K562 (cell line): ENCODE results near the gene CDS2. TPM values are rescaled to one million over a fixed set of nuclear protein-coding genes. Genes with fewer than 3 reads are reported as not detected.

Experiments
- ATAC-seq: fragments of 200-7000 bp; cut with Tn5 transposase; 3 replicates; pipeline ENCODE4 v1.9.1; 2020; ENCODE audit warnings: moderate library complexity
- BruUV-seq: library from RNA; stranded (reverse); fragments of 400-500 nt; replicated peaks from 2 replicates; lab custom pipeline; 2021; lab: Mats Ljungman, UMichigan
- CTCF ChIA-PET: fragments of 300-600 bp; formaldehyde crosslinking; extraction: SDS; loops from one replicate; lab custom pipeline; 2021; ENCODE audit warnings: low intra/inter-chr PET ratio; lab: Yijun Ruan, JAX
- POLR2A ChIA-PET: fragments of 300-600, 350-650 bp; sonication (Branson Sonifier 250); formaldehyde crosslinking; extraction: SDS; loops from one replicate; lab custom pipeline; 2021; ENCODE audit warnings: antibody characterized with exemption, inconsistent platforms; lab: Yijun Ruan, JAX
- DNase-seq, 4 experiments: peaks; one replicate each; pipeline versions ENCODE4 v3.0.0 to v3.0.0-alpha.2; 2011 to 2018; ENCODE audit warnings: low spot score in 3 of 4, mixed read lengths in 3 of 4; ENCODE audit errors: extremely low read depth in 1 of 4
- FAIRE-seq: peaks from 2 replicates; lab custom pipeline; 2011; peaks lifted over from hg19 to GRCh38; lab: Jason Lieb, UNC
- H2AFZ ChIP-seq: 2 replicates; pipeline ENCODE4 v1.6.0; 2011; ENCODE audit warnings: low read depth, low read length, control low read depth, inconsistent platforms
- H3K27ac ChIP-seq: fragments of 200-600 bp; 3 replicates; pipeline ENCODE4 v1.8.0; 2011; ENCODE audit warnings: low read depth, mild to moderate bottlenecking, control low read depth, inconsistent platforms, low read length, moderate library complexity, mixed read lengths; ENCODE audit errors: extremely low read depth
- H3K27me3 ChIP-seq, 2 experiments: fragments of 300-600 bp in 1 of 2; 2 replicates in 1 of 2; 3 replicates in 1 of 2; pipeline versions ENCODE4 v1.6.0 to v1.8.0; 2011; ENCODE audit warnings: inconsistent platforms in 2 of 2, low read length in 2 of 2, mild to moderate bottlenecking in 1 of 2, mixed read lengths in 1 of 2, moderate library complexity in 1 of 2; ENCODE audit not compliant: control insufficient read depth in 2 of 2, insufficient read depth in 2 of 2
- H3K36me3 ChIP-seq: fragments of 300-600 bp; 3 replicates; pipeline ENCODE4 v1.8.0; 2011; ENCODE audit warnings: mild to moderate bottlenecking, low read length, inconsistent platforms; ENCODE audit not compliant: control insufficient read depth, insufficient read depth
- H3K4me1 ChIP-seq, 2 experiments: fragments of 200-600 bp in 1 of 2; replicated peaks in 1 of 2; 2 replicates in 1 of 2; 3 replicates in 1 of 2; pipeline versions ENCODE4 v1.5.1 to v1.8.0; 2011; ENCODE audit warnings: inconsistent platforms in 2 of 2, low read length in 2 of 2, mild to moderate bottlenecking in 1 of 2, mixed read lengths in 1 of 2, moderate library complexity in 1 of 2; ENCODE audit not compliant: control insufficient read depth in 2 of 2, insufficient read depth in 2 of 2
- H3K4me2 ChIP-seq: 2 replicates; pipeline ENCODE4 v1.6.1; 2011; ENCODE audit warnings: low read length, control low read depth, inconsistent platforms, mixed read lengths; ENCODE audit not compliant: insufficient read depth
- H3K4me3 ChIP-seq: fragments of 200-600 bp; sonication (generic), shearing (Covaris generic); 2 replicates; pipeline ENCODE4 v1.5.1; 2016; ENCODE audit warnings: control low read depth, inconsistent platforms
- H3K79me2 ChIP-seq: fragments of 200-600 bp; 3 replicates; pipeline ENCODE4 v1.8.0; 2011; ENCODE audit warnings: low read length, inconsistent platforms; ENCODE audit not compliant: control insufficient read depth, insufficient read depth
- H3K9ac ChIP-seq, 2 experiments: 2 replicates each; pipeline versions ENCODE4 v1.6.0 to v1.6.1; 2011; ENCODE audit warnings: low read depth in 2 of 2, low read length in 2 of 2, control low read depth in 1 of 2, inconsistent platforms in 1 of 2, mild to moderate bottlenecking in 1 of 2, mixed read lengths in 1 of 2; ENCODE audit not compliant: insufficient read depth in 1 of 2
- H3K9me1 ChIP-seq: one replicate; pipeline ENCODE4 v1.6.0; 2011; ENCODE audit warnings: inconsistent platforms, mild to moderate bottlenecking, low read length, moderate library complexity; ENCODE audit not compliant: control insufficient read depth, insufficient read depth
- H3K9me3 ChIP-seq: replicated peaks from 2 replicates; pipeline ENCODE4 v1.5.1; 2011; ENCODE audit warnings: low read depth, low read length, inconsistent platforms; ENCODE audit not compliant: control insufficient read depth, insufficient read depth
- H4K20me1 ChIP-seq: replicated peaks from 2 replicates; pipeline ENCODE4 v1.6.1; 2011; ENCODE audit warnings: low read length, inconsistent platforms, mixed read lengths; ENCODE audit not compliant: control insufficient read depth, insufficient read depth
- ADNP ChIP-seq: fragments of 200-800 bp; sonication (Bioruptor generic); IDR thresholded peaks from 2 replicates; pipeline ENCODE4 v1.6.1; 2016; ENCODE audit warnings: missing genetic modification characterization, missing compliant biosample characterization
- CHD4 ChIP-seq: fragments of 200-600 bp; sonication (generic); IDR thresholded peaks from 3 replicates; pipeline ENCODE4 v1.6.1; 2012; ENCODE audit warnings: low read depth, mild to moderate bottlenecking, mixed read lengths, low read length, inconsistent platforms; ENCODE audit not compliant: insufficient read depth, insufficient replicate concordance, poor library complexity, severe bottlenecking
- EHMT2 ChIP-seq: fragments of 450-650 bp; IDR thresholded peaks from 2 replicates; pipeline ENCODE4 v1.6.1; 2018; ENCODE audit warnings: antibody characterized with exemption
- HINFP ChIP-seq: fragments of 450-650 bp; conservative IDR thresholded peaks from 2 replicates; pipeline ENCODE4 v1.6.1; 2016; ENCODE audit warnings: missing genetic modification characterization, low read depth, mild to moderate bottlenecking, control low read depth, missing compliant biosample characterization
- PHF8 ChIP-seq: fragments of 200-600 bp; sonication (generic); IDR thresholded peaks from 2 replicates; pipeline ENCODE4 v1.6.1; 2012; ENCODE audit warnings: mixed run types, mild to moderate bottlenecking, inconsistent platforms, low read length, moderate library complexity, borderline replicate concordance
- SETDB1 ChIP-seq: IDR thresholded peaks from one replicate; pipeline ENCODE4 v1.6.1; 2012; ENCODE audit warnings: low read length, control low read depth, inconsistent platforms
- SMARCE1 ChIP-seq: fragments of 450-650 bp; IDR thresholded peaks from 2 replicates; pipeline ENCODE4 v1.7.1; 2016; ENCODE audit warnings: mild to moderate bottlenecking
- U2AF2 ChIP-seq: fragments of 200-400 bp; formaldehyde crosslinking; optimal IDR thresholded peaks from 2 replicates; pipeline ENCODE3; 2017; ENCODE audit warnings: low read depth, mild to moderate bottlenecking, low read length
- ZBTB17 ChIP-seq: fragments of 450-650 bp; formaldehyde crosslinking; IDR thresholded peaks from 2 replicates; pipeline ENCODE4 v1.4.0; 2020; ENCODE audit warnings: mild to moderate bottlenecking
- ZBTB2 ChIP-seq: fragments of 450-650 bp; IDR thresholded peaks from 2 replicates; pipeline ENCODE4 v1.6.1; 2016; ENCODE audit warnings: antibody characterized with exemption
- ZNF347 ChIP-seq: fragments of 450-650 bp; formaldehyde crosslinking; IDR thresholded peaks from 2 replicates; pipeline ENCODE4 v1.4.0; 2020; ENCODE audit warnings: low read depth, mild to moderate bottlenecking, moderate library complexity
- WGBS: fragments of 100-300 bp; shearing (Covaris generic); methylation state at CpG from one replicate; pipeline ENCODE4 v1.1.6; 2016; ENCODE audit warnings: low coverage, mixed read lengths; ENCODE audit not compliant: insufficient coverage; ENCODE audit errors: missing lambda C conversion rate; 5-methylcytosine and 5-hydroxymethylcytosine counted together
- in situ Hi-C: fragments of 300-500 bp; cut with MboI; formaldehyde crosslinking; loops from 4 replicates; pipeline ENCODE4 v1.15.0; 2018; ENCODE audit warnings: inconsistent platforms, mixed read lengths
- intact Hi-C: fragments of 100-400 bp; cut with micrococcal nuclease; formaldehyde crosslinking; loops from 2 replicates; pipeline ENCODE4 v1.14.2; 2022
- polyA plus RNA-seq, 8 experiments: library from polyadenylated mRNA; depleted of rRNA in 4 of 8; stranded (reverse) in 5 of 8; unstranded in 3 of 8; fragments of >200 nt; fragmentation: Nextera tagmentation in 2 of 8; fragmentation: Illumina TruSeq in 1 of 8; extraction: Ambion mirVana in 2 of 8; extraction: Trizol in 1 of 8; gene quantifications; 2 replicates each; pipeline versions ENCODE4 v1.2.1 to v1.2.3, GENCODE V29; 2011 to 2014; ENCODE audit warnings: inconsistent platforms in 1 of 8, missing spikeins in 1 of 8
- total RNA-seq, 7 experiments: library from RNA; depleted of rRNA in 6 of 7; stranded (reverse); fragments of >200 nt in 6 of 7; fragmentation: Illumina TruSeq in 2 of 7; extraction: Trizol in 2 of 7; gene quantifications; 2 replicates each; pipeline versions ENCODE4 v1.2.1 to v1.2.3, GENCODE V29; 2011 to 2021; ENCODE audit warnings: low replicate concordance in 1 of 7
- TF ChIP-seq, protein P1 (sequence below): fragments of 450-650 bp; IDR thresholded peaks from 2 replicates; pipeline ENCODE4 v1.6.1; 2017; ENCODE audit warnings: antibody characterized with exemption
- TF ChIP-seq, protein P2 (sequence below): sonication (generic); formaldehyde crosslinking; IDR thresholded peaks from 2 replicates; pipeline ENCODE4 v1.8.0; 2022; ENCODE audit warnings: missing genetic modification reagents, mild to moderate bottlenecking, borderline replicate concordance

The CDS2 gene
- total and polyA plus RNA-seq, 9 of the 15 experiments (the other 6 are each of a cell fraction or from before 2014, with no cell fraction given): 6.4 to 46.4 (median 12.2) TPM

- TF ChIP-seq ZBTB2: no peak
- TF ChIP-seq U2AF2: no peak
- TF ChIP-seq, protein P1, sequence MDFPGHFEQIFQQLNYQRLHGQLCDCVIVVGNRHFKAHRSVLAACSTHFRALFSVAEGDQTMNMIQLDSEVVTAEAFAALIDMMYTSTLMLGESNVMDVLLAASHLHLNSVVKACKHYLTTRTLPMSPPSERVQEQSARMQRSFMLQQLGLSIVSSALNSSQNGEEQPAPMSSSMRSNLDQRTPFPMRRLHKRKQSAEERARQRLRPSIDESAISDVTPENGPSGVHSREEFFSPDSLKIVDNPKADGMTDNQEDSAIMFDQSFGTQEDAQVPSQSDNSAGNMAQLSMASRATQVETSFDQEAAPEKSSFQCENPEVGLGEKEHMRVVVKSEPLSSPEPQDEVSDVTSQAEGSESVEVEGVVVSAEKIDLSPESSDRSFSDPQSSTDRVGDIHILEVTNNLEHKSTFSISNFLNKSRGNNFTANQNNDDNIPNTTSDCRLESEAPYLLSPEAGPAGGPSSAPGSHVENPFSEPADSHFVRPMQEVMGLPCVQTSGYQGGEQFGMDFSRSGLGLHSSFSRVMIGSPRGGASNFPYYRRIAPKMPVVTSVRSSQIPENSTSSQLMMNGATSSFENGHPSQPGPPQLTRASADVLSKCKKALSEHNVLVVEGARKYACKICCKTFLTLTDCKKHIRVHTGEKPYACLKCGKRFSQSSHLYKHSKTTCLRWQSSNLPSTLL: no peak
These were observed 54.1 kb downstream of the CDS2 start (continued) for GRCh38 chr20:5180933-5181332.

DNA sequence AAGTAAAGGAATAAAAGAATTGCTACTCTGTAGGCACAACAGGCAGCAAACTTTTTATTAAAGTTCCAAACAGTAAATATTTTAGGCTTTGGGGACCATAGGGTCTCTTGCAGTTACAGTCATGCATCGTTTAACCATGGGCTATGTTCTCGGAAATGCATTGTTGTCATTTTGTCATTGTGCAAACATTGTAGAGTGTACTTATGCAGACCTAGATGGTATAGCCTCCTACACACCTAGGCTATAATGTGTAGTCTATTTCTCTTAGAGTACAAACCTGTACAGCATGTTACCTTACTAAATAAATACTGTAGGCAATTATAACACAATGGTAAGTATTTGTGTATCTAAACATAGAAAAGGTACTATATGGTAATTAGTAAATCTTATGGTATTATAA lies 54.7 kb downstream of the CDS2 start:
- H3K36me3 ChIP-seq: peaks cover 26% of the 10 kb centered on the region
- CTCF ChIA-PET: no interaction called here
- 79% methylated on average over 2 of the region's 2 CpGs for WGBS

More for the DNA sequence above, 54.7 kb downstream of the CDS2 start:
- Histone ChIP-seq H3K4me1 (no peaks in the 10 kb centered on the region; a peak in 1 of 5 replicates), H4K20me1 (no peaks in the 10 kb centered on the region), H3K4me2 (no peak overlapping the region), H3K79me2 (no peaks in the 10 kb centered on the region), H3K27ac (no peak overlapping the region), H3K27me3 (no peaks in the 10 kb centered on the region)
- BruUV-seq: no TSS peak
- intact Hi-C loops: no loop called here
- no peak for FAIRE-seq
- DNase-seq: no peak
- ATAC-seq: no peak
- TF ChIP-seq PHF8: no peak
- no peak for TF ChIP-seq EHMT2
- no peak for TF ChIP-seq CHD4
- no peak for TF ChIP-seq HINFP (tag)
- no peak for TF ChIP-seq ADNP (tag)
- no peak for TF ChIP-seq SETDB1
- TF ChIP-seq SMARCE1: no peak
- TF ChIP-seq, protein P2, sequence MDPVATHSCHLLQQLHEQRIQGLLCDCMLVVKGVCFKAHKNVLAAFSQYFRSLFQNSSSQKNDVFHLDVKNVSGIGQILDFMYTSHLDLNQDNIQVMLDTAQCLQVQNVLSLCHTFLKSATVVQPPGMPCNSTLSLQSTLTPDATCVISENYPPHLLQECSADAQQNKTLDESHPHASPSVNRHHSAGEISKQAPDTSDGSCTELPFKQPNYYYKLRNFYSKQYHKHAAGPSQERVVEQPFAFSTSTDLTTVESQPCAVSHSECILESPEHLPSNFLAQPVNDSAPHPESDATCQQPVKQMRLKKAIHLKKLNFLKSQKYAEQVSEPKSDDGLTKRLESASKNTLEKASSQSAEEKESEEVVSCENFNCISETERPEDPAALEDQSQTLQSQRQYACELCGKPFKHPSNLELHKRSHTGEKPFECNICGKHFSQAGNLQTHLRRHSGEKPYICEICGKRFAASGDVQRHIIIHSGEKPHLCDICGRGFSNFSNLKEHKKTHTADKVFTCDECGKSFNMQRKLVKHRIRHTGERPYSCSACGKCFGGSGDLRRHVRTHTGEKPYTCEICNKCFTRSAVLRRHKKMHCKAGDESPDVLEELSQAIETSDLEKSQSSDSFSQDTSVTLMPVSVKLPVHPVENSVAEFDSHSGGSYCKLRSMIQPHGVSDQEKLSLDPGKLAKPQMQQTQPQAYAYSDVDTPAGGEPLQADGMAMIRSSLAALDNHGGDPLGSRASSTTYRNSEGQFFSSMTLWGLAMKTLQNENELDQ (CRISPR knock-in tag): no peak
- no peak for TF ChIP-seq ZBTB17 (CRISPR knock-in tag)
- TF ChIP-seq ZNF347 (CRISPR knock-in tag): no peak
- TF ChIP-seq, all 486 proteins: peak for 0
- H3K9ac ChIP-seq: no peak overlapping the region
- no peaks in the 10 kb centered on the region for H3K9me1 ChIP-seq
- in situ Hi-C loops: no loop called here
- no peak overlapping the region for H3K4me3 ChIP-seq
- POLR2A ChIA-PET: no interaction called here
- no peak overlapping the region for H2AFZ ChIP-seq
- no peaks in the 10 kb centered on the region for H3K9me3 ChIP-seq
